Stomach (tissue), 9 donors: ENCODE data around the gene EIF4E1B. TPM values are rescaled to one million over a fixed set of nuclear protein-coding genes. Genes with fewer than 3 reads are reported as not detected.

Source experiments
- DNase-seq, 2 donors: peaks; one replicate each; pipeline versions ENCODE4 v3.0.0 to v3.0.0-alpha.2; 2013 to 2019
- H3K27ac ChIP-seq, 5 donors: fragments of 200-600 bp in 4 of 5; sonication (generic) in 4 of 5; one replicate each; pipeline ENCODE4 v1.5.1; 2013 to 2019; ENCODE audit warnings: mild to moderate bottlenecking in 1 of 5, moderate library complexity in 1 of 5
- H3K27me3 ChIP-seq, 3 donors: fragments of 200-600 bp; sonication (generic); one replicate each; pipeline ENCODE4 v1.5.1; 2017 to 2019; ENCODE audit warnings: mixed run types in 1 of 3
- H3K36me3 ChIP-seq, 4 donors: fragments of 200-600 bp; sonication (generic); 1 replicate in 3 of 4; 2 replicates in 1 of 4; pipeline ENCODE4 v1.5.1; 2016 to 2019
- H3K4me1 ChIP-seq, 4 donors: fragments of 200-600 bp; sonication (generic); one replicate each; pipeline ENCODE4 v1.5.1; 2016 to 2019
- H3K4me3 ChIP-seq, 4 donors: fragments of 200-600 bp; sonication (generic) in 3 of 4; one replicate each; pipeline ENCODE4 v1.5.1; 2016 to 2019; ENCODE audit warnings: mild to moderate bottlenecking in 1 of 4
- H3K9me3 ChIP-seq, 4 donors: fragments of 200-600 bp; sonication (generic); one replicate each; pipeline ENCODE4 v1.5.1; 2016 to 2019
- CTCF ChIP-seq, 7 experiments: fragments of 450-650 bp in 4 of 7; fragments of 200-600 bp in 3 of 7; sonication (generic) in 3 of 7; IDR thresholded peaks; one replicate each; pipeline ENCODE4 v1.5.1; 2016 to 2019; ENCODE audit warnings: antibody characterized with exemption in 7 of 7, control low read depth in 2 of 7, mild to moderate bottlenecking in 1 of 7
- EP300 ChIP-seq: sonication (generic); formaldehyde crosslinking; IDR thresholded peaks from one replicate; pipeline ENCODE4 v1.6.1; 2017; ENCODE audit warnings: antibody characterized with exemption
- POLR2A ChIP-seq, 4 donors: fragments of 450-650 bp; IDR thresholded peaks; one replicate each; pipeline ENCODE4 v1.6.1; 2016; ENCODE audit warnings: antibody characterized with exemption in 4 of 4, control low read depth in 2 of 4, mild to moderate bottlenecking in 1 of 4, moderate library complexity in 1 of 4
- POLR2AphosphoS5 ChIP-seq, 3 donors: sonication (generic); formaldehyde crosslinking; IDR thresholded peaks; one replicate each; pipeline ENCODE4 v1.6.1; 2016; ENCODE audit warnings: antibody characterized with exemption in 3 of 3
- WGBS, 5 donors: extraction: QIAGEN DNeasy Blood & Tissue Kit in 3 of 5; methylation state at CpG; one replicate each; pipeline versions ENCODE4 v1.1.5 to v1.1.7; 2013 to 2018; 5-methylcytosine and 5-hydroxymethylcytosine counted together
- intact Hi-C: fragments of 100-400 bp; cut with DNase I; formaldehyde crosslinking; loops from one replicate; pipeline ENCODE4 v1.15.1; 2023; ENCODE audit warnings: low total_unique reads
- polyA plus RNA-seq, 3 donors: library from polyadenylated mRNA; stranded (reverse); fragments of 200-250 nt; gene quantifications; one replicate each; pipeline ENCODE4 v1.2.3, GENCODE V29; 2013
- total RNA-seq, 5 donors: library from RNA; depleted of rRNA; stranded (reverse); fragments of >200 nt; gene quantifications; one replicate each; pipeline versions ENCODE4 v1.1.0 to v1.2.3, GENCODE V29; 2014 to 2016
- donor health status: healthy with polysubstance abuse.
- donor health status: Bipolar disorder and iron deficiency.
- donor health status: healthy.

EIF4E1B gene
- total and polyA plus RNA-seq, 8 donors, result not detected

- TF ChIP-seq POLR2A (IDR thresholded peaks at IDR 0.05) (no peak), CTCF (IDR thresholded peaks at IDR 0.05) (no peak), POLR2AphosphoS5 (IDR thresholded peaks at IDR 0.05) (no peak), EP300 (no peak)
- Histone ChIP-seq H3K9me3 (no peaks in the 10 kb centered on the region), H3K27ac (no peak overlapping the region), H3K36me3 (no peaks in the 10 kb centered on the region), H3K4me3 (no peak overlapping the region), H3K4me1 (peaks cover 13 to 23% (median 20%) of the 10 kb centered on the region in 4 donors), H3K27me3 (peaks cover 11 to 99% (median 79%) of the 10 kb centered on the region in 3 donors)
- DNase-seq, result peak; percentile 41 to 49
- 25 to 48% (median 32%) methylated on average over 20 to 25 of the region's 25 CpGs for WGBS, 5 donors
- intact Hi-C loops, result no loop called here
These were observed 4.3 kb upstream of the EIF4E1B start for GRCh38 chr5:176625966-176626875.

GRCh38 chr5:176626876-176627236 lies 3.6 kb upstream of the EIF4E1B start:
- peaks cover 11 to 99% (median 78%) of the 10 kb centered on the region in 3 donors for H3K27me3 ChIP-seq
- peaks cover 13 to 23% (median 20%) of the 10 kb centered on the region in 4 donors for H3K4me1 ChIP-seq
- H3K27ac ChIP-seq, result no peak overlapping the region
- no peaks in the 10 kb centered on the region for H3K36me3 ChIP-seq
- no peak for TF ChIP-seq CTCF (IDR thresholded peaks at IDR 0.05)
- TF ChIP-seq EP300, result no peak
- no peak for TF ChIP-seq POLR2A (IDR thresholded peaks at IDR 0.05)
- TF ChIP-seq POLR2AphosphoS5 (IDR thresholded peaks at IDR 0.05), result no peak
- no peak overlapping the region for H3K4me3 ChIP-seq
- DNase-seq, result no peak
- WGBS, 5 donors, result 27 to 38% (median 33%) methylated on average over 7 of the region's 7 CpGs
- intact Hi-C loops, result no loop called here
- no peaks in the 10 kb centered on the region for H3K9me3 ChIP-seq

- Histone ChIP-seq H3K9me3 (no peaks in the 10 kb centered on the region), H3K27me3 (peaks cover 11 to 99% (median 77%) of the 10 kb centered on the region in 3 donors), H3K36me3 (no peaks in the 10 kb centered on the region), H3K27ac (no peak overlapping the region), H3K4me3 (no peak overlapping the region), H3K4me1 (peaks cover 13 to 23% (median 20%) of the 10 kb centered on the region in 4 donors)
- no peak for DNase-seq
- intact Hi-C loops, result no loop called here
- no peak for TF ChIP-seq POLR2AphosphoS5 (IDR thresholded peaks at IDR 0.05)
- no peak for TF ChIP-seq POLR2A (IDR thresholded peaks at IDR 0.05)
- no peak for TF ChIP-seq EP300
- TF ChIP-seq CTCF (IDR thresholded peaks at IDR 0.05), result no peak
- WGBS, 5 donors, result 72 to 78% (median 74%) methylated on average over 5 of the region's 5 CpGs
These were observed 2.9 kb upstream of the EIF4E1B start for GRCh38 chr5:176627582-176627981.

- 49 to 58% (median 50%) methylated on average over 13 of the region's 13 CpGs for WGBS, 5 donors
- peaks cover 13 to 23% (median 20%) of the 10 kb centered on the region in 4 donors for H3K4me1 ChIP-seq
- no peak for DNase-seq
- H3K36me3 ChIP-seq, result no peaks in the 10 kb centered on the region
- H3K4me3 ChIP-seq, result no peak overlapping the region
- H3K27ac ChIP-seq, result no peak overlapping the region
- no peak for TF ChIP-seq CTCF (IDR thresholded peaks at IDR 0.05)
- no peak for TF ChIP-seq EP300
- no peak for TF ChIP-seq POLR2A (IDR thresholded peaks at IDR 0.05)
- TF ChIP-seq POLR2AphosphoS5 (IDR thresholded peaks at IDR 0.05), result no peak
- peaks cover 11 to 100% (median 84%) of the 10 kb centered on the region in 3 donors for H3K27me3 ChIP-seq
- intact Hi-C loops, result no loop called here
- no peaks in the 10 kb centered on the region for H3K9me3 ChIP-seq
These were observed 1.9 kb upstream of the EIF4E1B start for GRCh38 chr5:176628406-176629228.
